COLO668 (cell line): ENCODE data around the gene MS4A4A.
"Not testable (repeated sequence)": the region's sequence is repeated elsewhere in the genome, so short reads cannot be mapped to it uniquely, and the experiment has no call there.

Experiments used
- DNase-seq: peaks from one replicate; lab custom pipeline; 2025; ENCODE audit not compliant: unreplicated experiment; lab: John Stamatoyannopoulos, UW

Gene MS4A4A

DNA sequence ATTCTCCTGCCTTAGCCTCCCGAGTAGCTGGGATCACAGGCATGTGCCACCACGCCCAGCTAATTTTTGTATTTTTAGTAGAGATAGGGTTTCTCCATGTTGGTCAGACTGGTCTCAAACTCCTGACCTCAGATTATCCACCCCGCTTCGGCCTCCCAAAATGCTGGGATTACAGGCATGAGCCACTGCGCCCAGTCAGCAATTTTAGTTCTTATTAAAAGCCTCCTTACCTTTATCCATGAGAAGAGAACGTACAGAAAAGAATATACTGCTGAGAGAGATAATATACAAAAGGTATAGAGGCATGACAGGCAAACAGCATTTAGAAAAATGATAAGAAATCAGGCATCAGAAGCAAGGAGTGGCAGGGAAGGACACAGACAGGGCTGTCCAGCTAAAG is 21.4 kb downstream of the MS4A4A start:
- DNase-seq = not testable (repeated sequence)

- no peak for DNase-seq
These were observed 23.2 kb downstream of the MS4A4A start for GRCh38 chr11:60303661-60304060.

GRCh38 chr11:60305906-60306619 is 25.6 kb downstream of the MS4A4A start:
- DNase-seq = no peak

GRCh38 chr11:60307507-60308195 is 27.2 kb downstream of the MS4A4A start:
- no peak for DNase-seq

DNA sequence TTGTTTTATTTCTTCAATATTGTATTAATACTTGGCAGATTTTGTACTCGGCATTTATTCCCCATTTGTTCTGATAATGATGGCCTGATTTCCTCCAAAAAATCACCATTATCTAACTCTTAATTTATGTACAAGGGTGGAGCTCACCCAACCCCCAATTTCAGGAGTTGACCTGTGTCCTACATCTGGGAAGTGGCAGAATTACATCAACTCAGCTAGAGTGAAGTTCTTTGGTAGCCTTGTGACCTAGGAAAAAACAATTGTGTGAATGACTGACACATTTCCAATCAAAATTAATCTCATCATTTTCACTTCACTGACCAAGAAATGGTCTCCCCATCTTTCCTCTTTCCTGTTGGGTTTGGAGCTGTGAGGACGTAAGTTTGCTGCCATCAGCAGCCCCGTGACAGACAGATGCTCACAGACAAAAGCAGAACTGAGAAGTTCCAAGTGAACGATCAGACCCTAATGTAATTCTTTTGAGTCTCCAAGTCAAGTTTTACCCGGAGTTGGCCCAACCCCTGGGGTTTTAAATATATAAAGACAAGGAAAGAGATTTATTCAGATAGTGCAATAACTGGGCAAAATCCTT is 30.0 kb downstream of the MS4A4A start:
- DNase-seq = no peak

DNA sequence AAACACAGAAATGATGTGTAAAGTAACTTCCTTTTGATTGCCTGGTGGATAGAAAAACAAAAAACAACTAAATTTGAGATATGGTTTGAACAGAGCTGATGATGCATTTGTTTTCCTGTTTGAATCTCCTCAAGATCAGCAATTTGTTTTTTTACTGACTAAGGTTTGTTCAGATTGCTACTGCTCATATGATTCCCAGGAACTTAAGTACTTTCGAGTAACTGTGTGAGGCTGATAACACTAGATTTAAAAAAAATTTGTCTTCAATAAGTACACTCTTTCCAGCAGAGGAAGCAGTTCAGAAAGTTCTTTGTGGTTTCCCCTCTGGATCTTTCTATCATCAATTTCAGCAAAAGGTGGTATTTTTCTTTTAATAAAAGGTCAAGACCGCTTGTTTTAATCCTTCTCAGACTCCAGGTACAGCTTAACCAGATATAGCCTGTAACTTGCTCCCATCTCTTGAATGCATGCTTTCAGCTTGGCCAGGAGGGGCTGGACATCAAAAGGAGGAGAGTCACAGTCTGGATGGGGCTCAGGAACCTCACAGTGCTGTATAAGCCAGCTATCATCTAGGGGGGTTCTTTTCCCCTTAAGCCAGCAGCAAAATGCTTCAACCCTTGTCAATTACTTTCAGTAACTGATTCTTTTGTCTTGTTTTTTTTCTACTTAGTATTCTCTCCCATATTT is 34.3 kb downstream of the MS4A4A start:
- DNase-seq = no peak

GRCh38 chr11:60315871-60316270 is 35.4 kb downstream of the MS4A4A start:
- DNase-seq = no peak

DNA sequence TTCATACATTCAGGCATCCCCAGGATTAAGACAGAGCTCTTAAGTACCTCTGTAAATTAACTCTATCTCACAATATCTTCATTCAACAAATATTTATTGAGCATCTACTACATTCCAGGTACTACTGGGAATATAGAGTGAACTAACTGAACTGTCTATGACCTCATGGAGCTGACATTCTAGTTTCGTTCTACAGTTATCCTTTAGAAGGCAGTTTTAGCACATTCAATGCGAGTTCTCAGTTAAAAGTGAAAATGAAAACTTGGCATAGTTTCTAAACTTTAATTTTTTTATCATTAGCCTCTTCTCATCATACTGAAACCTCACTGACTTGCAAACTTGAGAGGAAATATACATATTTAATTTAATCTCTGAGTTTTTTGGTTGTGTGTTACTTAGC is 35.9 kb downstream of the MS4A4A start:
- DNase-seq = no peak

DNA sequence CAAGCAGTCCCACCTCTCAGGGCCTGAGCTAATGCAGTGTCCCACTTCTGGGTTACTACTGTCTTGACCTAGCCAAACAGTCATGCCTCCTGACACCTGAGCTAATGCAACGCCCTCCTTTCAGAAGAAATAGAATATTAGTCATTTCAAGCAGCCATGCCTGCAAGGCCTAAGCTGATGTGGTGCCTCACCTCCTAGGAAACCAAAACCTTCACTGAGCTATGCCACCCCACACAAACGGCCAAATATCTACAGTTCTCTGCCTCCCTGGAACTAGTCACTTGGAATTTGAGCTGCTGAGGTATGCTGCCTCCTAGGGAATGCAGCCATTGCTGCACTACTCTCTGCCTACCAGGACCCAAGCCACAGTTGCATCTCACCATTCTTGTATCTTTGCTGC is 38.3 kb downstream of the MS4A4A start:
- DNase-seq = no peak

DNA sequence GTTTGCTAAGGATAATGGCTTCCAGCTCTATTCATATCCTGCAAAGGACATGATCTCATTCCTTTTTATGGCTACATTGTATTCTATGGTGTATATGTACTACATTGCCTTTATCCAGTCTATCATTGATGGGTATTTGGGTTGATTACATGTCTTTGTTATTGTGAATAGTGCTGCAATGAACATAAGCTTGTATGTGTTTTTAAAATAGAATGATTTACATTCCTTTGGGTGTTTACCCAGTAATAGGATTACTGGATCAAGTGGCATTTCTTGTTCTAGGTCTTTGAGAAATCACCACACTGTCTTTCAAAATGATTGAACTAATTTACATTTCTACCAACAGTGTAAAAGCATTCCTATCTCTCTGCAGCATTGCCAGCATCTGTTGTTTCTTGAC is 40.6 kb downstream of the MS4A4A start:
- no peak for DNase-seq

- DNase-seq = no peak
These were observed 46.5 kb downstream of the MS4A4A start, which contains the start of gene MS4A6E for GRCh38 chr11:60326955-60327354. Gene MS4A6E (plus strand): TSS chr11:60327255. CDS start chr11:60334896, 7,641 bp downstream.

GRCh38 chr11:60328460-60328859 is 48.0 kb downstream of the MS4A4A start:
- DNase-seq = no peak

DNA sequence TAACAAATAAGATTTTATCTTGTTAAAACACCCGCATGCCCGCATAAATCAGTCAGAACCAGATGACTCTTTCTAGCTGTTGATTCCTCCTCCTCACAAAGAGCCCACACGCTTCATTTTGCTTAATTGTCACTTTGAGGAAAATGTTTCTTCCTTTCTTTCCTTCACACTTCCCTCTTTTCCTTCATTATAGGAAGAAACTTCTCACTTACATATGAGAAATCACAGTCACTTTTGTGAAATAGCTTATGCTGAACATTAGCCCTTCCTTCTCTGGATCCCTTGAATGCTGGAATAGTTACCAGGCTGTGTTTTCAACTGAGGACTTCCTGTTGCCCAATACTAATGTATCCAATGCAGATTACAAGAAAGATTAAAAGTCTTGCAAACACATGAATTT is 52.4 kb downstream of the MS4A4A start:
- DNase-seq = no peak

- DNase-seq = peak; percentile 52
These were observed 53.6 kb downstream of the MS4A4A start for GRCh38 chr11:60334005-60334620.

- no peak for DNase-seq
These were observed 56.4 kb downstream of the MS4A4A start for GRCh38 chr11:60336767-60337391.

GRCh38 chr11:60338053-60338452 is 57.6 kb downstream of the MS4A4A start:
- no peak for DNase-seq

GRCh38 chr11:60339356-60339755 is 58.9 kb downstream of the MS4A4A start:
- no peak for DNase-seq

GRCh38 chr11:60343094-60343704 is 62.7 kb downstream of the MS4A4A start:
- DNase-seq = peak; percentile 19

DNA sequence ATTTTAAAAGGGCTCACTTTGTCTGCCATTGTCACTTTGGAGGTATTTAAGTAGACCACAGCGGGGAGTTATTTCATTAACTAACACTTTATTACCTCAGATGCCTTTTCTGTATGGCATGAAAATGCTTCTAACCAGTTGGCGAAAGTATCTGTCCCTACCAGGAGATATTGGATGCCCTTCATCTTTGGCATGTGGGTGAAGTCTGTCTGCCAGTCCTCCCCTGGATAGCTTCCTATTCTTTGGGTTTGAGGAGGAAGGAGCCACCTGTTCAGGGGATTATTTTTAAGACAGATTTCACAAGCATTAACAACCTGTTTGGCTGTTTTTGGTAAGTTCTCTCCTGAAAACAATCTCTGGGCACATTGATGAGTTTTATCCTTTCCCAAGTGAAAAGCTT is 63.7 kb downstream of the MS4A4A start:
- no peak for DNase-seq

DNA sequence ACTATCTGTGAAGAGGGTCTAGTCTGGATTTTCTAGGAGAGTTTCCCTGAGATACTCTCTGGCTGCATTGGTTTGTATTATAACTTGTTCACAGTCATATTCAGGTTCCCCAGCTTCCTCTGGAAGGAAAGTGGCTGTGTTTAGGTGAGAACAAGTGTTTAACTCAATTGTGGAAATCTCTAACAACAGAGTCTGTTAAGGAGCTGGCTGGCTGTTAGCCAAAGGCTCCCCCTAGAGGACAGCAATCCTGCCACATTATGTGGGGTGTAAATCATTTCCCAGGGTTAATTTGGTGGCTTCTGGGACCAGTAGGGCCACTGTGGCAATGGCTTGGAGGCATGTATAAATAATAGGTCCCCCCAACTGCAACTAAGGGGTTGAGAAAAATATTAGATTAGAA is 65.0 kb downstream of the MS4A4A start:
- peak; percentile 23 for DNase-seq
